GM19351 (cell line): Measurements from ENCODE around the gene YPEL1.
"Not testable (repeated sequence)": the region's sequence is repeated elsewhere in the genome, so short reads cannot be mapped to it uniquely, and the experiment has no call there.

Experiments
- ATAC-seq: cut with Tn5 transposase; IDR thresholded peaks from one replicate; pipeline ENCODE4 v1.9.1; 2021; ENCODE audit warnings: mild to moderate bottlenecking, moderate library complexity; ENCODE audit not compliant: unreplicated experiment

The YPEL1 gene

DNA sequence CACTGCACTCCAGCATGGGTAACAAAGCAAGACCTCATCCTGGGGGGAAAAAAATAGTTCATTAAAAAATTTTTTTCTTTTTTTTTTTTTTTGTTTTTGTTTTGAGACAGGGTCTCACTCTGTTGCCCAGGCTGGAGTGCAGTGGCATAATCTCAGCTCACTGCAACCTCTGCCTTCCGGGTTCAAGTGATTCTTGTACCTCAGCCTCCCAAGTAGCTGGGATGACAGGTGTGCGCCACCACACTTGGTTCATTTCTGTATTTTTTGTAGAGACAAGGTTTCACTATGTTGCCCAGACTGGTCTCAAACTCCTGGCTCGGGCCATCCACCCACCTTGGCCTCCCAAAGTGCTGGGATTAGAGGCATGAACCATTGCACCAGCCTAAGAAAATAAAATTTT lies 11.1 kb downstream of the YPEL1 start:
- not testable (repeated sequence) for ATAC-seq

GRCh38 chr22:21721195-21721852 lies 14.3 kb downstream of the YPEL1 start:
- ATAC-seq = not testable (repeated sequence)

- not testable (repeated sequence) for ATAC-seq
These were observed 15.3 kb downstream of the YPEL1 start for GRCh38 chr22:21720191-21720859.

- no peak for ATAC-seq
These were observed 16.6 kb downstream of the YPEL1 start for GRCh38 chr22:21719024-21719423.

DNA sequence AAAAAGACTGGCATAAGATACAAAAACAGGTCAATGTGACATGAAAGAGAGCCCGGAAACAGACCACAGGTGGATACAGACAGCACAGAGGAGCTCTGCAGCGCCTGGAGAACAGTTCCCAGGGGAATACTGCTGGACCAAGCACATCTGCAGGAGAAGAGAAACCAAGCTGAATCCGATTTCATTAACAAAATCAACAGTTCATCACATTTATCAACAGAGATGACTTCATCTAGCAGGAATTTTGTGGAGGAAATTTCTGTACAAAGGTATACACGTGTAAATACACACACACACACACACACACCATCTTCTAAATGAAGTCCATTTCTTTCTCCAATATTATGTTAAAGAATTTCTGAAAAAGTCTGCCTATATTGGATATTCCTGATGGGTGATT lies 17.1 kb downstream of the YPEL1 start:
- ATAC-seq = no peak

DNA sequence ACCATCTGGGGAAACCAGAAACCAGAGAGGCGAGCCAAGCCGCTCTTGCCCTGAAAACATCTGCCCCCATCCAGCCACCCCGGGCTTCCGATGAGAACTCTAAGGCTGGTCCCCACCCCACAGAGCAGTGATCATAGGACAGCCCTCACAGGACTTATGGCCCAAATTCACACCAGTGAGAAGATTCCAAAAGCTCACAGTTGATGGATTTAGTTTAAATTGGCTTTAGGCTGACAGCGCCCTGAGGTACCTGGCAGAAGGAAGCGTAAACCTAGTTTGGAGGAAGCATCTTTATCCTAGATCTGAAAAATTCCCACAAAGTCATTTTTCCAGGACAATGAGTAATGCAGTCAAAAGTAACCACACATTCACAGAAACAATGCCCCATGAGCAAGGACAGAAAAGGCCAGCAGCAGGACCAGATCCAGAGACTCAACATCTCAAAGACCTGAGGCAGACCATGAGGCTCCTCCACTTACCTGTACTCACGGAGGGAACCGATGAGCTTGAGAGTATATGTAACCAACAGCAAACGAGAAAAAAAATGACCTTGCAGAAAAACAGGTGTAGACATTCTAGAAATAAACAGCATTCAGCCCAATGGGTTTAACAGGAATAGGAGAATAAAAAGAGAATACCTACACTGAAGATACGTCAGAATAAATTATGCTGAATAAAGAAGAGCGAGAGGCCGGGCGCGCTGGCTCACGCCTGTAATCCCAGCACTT lies 19.0 kb downstream of the YPEL1 start:
- ATAC-seq = not testable (repeated sequence)

DNA sequence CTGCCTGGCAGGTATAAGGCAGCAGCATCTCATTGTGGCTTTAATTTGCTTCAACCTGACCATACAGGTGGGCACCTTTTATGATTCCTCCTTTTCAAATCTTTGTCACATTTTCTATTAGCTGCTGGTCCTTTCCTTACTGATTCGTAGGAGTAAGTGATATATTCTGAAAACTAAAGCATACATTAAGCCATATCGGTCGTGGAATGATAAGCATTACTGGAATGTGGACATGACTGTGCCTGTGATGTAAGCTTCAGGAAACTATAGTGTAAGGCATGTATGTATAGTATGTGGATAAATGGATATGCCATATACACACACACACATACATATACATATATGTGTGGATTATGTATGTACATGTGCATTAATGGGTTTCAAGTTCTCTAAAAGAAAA lies 20.8 kb downstream of the YPEL1 start:
- ATAC-seq = no peak

DNA sequence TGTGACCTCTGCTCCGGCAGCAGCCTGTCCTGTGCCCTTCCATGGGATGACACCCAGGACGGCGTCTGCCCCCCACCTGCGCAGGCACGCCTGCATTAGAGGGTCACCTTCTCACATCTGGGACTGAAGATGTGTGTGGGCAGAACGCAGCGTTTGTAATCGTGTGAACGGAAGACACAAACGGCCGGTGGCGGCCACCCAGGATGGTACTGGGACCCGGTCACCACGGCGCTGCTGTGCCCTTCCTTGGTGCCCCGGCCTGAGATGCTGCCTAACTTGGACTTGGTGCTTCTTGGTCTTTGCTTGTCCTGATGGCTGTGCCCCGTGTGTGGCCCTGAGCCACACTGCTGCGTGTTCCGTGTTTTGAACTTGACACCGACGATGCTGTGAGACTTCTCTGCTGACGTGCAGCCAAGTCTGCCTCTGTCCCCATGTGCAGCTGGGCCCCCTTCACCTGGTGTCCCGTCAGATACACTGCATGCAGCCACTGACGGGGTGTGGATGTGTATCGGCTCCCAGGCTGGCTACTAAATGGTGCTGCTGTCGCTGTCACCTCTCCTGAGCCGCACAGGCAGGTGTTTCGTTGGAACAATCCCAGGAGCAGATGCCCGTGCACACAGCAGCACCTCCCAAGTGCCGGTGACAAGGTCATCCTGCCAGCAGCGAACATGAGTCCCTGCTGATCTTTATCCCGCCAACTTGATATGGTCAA lies 21.4 kb downstream of the YPEL1 start:
- ATAC-seq = no peak

DNA sequence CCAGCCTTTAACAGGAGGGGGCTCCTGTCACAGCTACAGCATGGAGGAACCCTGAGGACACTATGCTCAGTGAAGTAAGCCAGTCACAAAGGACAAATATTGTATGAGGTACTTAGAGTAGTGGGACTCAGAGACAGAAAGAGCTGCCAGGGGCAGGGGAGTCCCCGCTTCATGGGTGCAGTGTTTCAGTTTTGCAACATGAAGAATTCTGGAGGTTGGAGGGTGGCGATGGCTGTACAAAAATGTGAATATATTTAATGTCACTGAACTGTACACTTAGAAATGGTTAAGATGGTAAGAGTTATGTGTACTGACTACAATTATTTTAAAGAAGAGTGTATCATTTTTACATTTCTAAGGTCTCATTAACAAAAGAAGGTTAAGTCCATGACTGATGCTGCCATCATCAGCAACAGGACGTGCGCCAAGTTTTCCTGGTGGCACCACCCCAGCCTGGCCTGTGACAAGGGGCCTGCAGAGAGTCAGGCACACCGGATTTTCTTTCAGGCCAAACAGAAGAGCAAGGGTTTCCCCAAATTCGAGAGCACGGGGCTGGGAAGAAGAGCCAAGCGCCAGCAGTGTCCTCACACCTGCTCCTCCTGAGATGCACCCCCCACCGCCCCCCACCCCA lies 22.1 kb downstream of the YPEL1 start:
- no peak for ATAC-seq

DNA sequence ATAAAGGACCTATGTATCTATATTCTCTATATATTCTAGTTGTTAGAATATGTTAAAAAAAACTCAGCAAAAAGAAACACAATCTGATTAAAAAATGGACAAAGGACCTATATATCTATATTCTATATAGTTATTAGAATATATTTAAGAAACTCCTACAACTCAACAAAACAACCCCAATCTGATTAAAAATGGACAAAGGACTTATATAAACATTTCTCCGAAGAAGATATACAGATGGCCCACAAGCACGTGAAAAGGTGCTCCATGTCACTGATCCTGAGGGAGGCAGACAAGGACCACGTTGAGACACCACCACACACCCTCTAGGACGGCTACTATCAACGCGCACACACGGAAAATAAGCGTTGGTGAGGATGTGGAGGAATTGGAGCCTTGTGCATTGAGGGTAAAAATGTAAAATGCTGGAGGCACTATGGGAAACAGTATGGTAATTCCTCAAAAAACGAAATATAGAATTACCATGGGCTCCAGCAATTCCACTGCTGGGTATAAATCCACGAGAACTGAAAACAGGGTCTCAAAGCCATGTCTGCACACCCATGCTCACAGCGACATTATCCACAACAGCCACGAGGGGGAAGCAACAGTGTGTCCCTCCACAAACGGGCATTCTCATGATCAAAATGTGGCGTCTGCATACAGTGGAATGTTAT lies 22.7 kb downstream of the YPEL1 start:
- no peak for ATAC-seq

DNA sequence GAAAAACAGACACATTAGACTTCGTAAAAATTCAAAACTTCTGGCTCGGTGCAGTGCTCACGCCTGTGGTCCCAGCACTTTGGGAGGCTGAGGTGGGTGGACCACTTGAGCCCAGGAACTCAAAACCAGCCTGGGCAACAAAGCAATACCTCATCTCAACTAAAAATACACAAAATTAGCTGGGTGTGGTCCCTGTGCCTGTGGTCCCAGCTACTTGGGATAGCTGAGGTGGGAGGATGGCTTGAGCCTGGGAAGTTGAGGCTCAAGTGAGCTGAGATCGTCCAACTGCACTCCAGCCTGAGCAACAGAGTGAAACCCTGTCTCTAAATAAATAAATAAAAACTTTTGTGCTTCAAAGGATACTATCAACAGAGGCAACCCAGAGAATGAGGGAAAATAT lies 23.7 kb downstream of the YPEL1 start:
- ATAC-seq = no peak

GRCh38 chr22:21710156-21710555 lies 25.4 kb downstream of the YPEL1 start:
- no peak for ATAC-seq

DNA sequence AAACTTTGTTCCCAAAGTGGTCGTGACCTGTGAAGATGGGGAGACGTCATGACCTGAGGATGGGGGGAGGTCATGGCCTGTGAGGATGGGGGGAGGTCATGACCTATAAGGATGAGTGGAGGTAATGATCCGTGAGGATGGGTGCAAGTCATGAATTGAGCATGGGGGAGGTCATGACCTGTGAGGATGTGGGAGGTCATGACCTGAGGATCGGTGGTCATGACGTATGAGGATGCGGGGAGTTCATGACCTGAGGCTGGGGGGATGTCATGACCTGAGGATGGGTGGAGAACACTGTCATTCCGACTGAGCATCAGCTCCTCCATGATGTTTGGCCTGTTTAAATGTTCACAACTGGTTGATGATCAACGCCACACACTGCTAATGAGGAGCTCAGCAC lies 25.9 kb downstream of the YPEL1 start:
- no peak for ATAC-seq

GRCh38 chr22:21708960-21709359 lies 26.6 kb downstream of the YPEL1 start:
- no peak for ATAC-seq

DNA sequence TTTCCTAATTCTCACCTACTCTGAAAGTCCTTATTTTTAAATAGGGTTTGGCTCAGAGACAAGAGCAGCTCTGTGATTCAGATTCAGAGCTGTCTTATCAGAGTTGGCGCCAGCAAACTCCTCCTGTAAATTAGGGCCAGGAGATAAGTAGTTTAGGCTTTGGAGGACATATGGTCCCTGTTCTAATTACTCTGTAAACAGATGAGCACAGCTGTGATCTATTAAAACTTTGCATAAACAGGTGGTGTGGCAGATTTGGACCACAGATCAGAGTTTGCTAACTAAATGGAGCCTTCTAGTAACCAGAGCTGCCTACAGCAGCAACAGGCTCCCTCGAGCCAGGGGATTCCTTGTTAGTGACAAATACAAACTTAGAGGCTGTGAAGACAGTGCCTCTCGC lies 27.9 kb downstream of the YPEL1 start:
- ATAC-seq = no peak

GRCh38 chr22:21703684-21704316 lies 31.8 kb downstream of the YPEL1 start:
- no peak for ATAC-seq

- ATAC-seq = no peak
These were observed 32.6 kb downstream of the YPEL1 start for GRCh38 chr22:21702700-21703683.

DNA sequence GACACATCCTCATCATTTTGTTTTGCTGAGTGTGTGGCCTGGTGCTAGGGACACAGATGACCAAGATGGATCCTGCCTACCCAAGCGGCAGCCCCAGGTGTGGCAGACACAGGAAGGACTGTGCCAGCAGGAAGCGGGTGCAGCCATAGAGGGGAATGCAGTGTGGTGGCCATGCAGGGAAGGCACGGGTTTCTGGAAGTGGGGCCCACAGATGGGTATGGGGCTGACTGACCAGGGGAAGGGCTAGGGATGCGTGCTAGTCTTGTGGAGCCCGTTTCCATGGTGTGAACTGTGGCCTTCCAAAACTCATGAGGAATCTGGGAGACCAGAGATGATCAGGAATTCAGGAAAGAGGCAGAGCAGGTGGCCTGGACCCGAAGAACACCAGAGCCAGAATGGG lies 33.5 kb downstream of the YPEL1 start:
- no peak for ATAC-seq
